CD4-positive, alpha-beta T cell treated with Interleukin-17A for 1 hour (primary cell): ENCODE measurements around the gene GABARAPL1.
A peak's percentile ranks its signal among the peaks of the same experiment; 100 is the strongest.
"Not testable (repeated sequence)": the region's sequence is repeated elsewhere in the genome, so short reads cannot be mapped to it uniquely, and the experiment has no call there.

Experiments
- DNase-seq: peaks from one replicate; pipeline ENCODE4 v3.0.0-alpha.2; 2020

The GABARAPL1 gene

GRCh38 chr12:10212739-10213131, at the start of gene GABARAPL1:
Gene GABARAPL1, plus strand, starts transcription at chr12:10212877. Its CDS starts 253 bp downstream, at chr12:10213130.
- DNase-seq = peak; percentile 88

- DNase-seq = no peak
These were observed 49.6 kb upstream of the GABARAPL1 start for GRCh38 chr12:10163084-10163483.

GRCh38 chr12:10165421-10165820, 47.3 kb upstream of the GABARAPL1 start:
- DNase-seq = no peak

- peak; percentile 16 for DNase-seq
These were observed 45.1 kb upstream of the GABARAPL1 start for GRCh38 chr12:10167599-10167998.

GRCh38 chr12:10169104-10169503, 43.6 kb upstream of the GABARAPL1 start:
- DNase-seq = no peak

GRCh38 chr12:10170216-10170615, 42.5 kb upstream of the GABARAPL1 start:
- no peak for DNase-seq

GRCh38 chr12:10171973-10172728, 40.5 kb upstream of the GABARAPL1 start, which contains the start of gene OLR1:
Gene OLR1, minus strand, starts transcription at chr12:10172132. Its CDS starts 55 bp downstream, at chr12:10172077.
- DNase-seq = no peak

GRCh38 chr12:10174986-10175614, 37.6 kb upstream of the GABARAPL1 start:
- DNase-seq = no peak

- DNase-seq = no peak
These were observed 36.6 kb upstream of the GABARAPL1 start for GRCh38 chr12:10175846-10176636.

- no peak for DNase-seq
These were observed 33.9 kb upstream of the GABARAPL1 start, which contains the start of gene TMEM52B for GRCh38 chr12:10178821-10179220. Gene TMEM52B, plus strand, starts transcription at chr12:10179032. Its CDS starts 543 bp downstream, at chr12:10179575.

GRCh38 chr12:10179776-10180181, 32.9 kb upstream of the GABARAPL1 start:
- no peak for DNase-seq

GRCh38 chr12:10182354-10183049, 30.2 kb upstream of the GABARAPL1 start:
- DNase-seq = no peak

GRCh38 chr12:10184261-10184843, 28.3 kb upstream of the GABARAPL1 start:
- DNase-seq = no peak

GRCh38 chr12:10186299-10186698, 26.4 kb upstream of the GABARAPL1 start:
- peak; percentile 21 for DNase-seq

GRCh38 chr12:10186958-10187357, 25.7 kb upstream of the GABARAPL1 start:
- not testable (repeated sequence) for DNase-seq

- DNase-seq = no peak
These were observed 23.0 kb upstream of the GABARAPL1 start for GRCh38 chr12:10189653-10190052.

- peak; percentile 70 for DNase-seq
These were observed 21.9 kb upstream of the GABARAPL1 start for GRCh38 chr12:10190558-10191388.

GRCh38 chr12:10191865-10192264, 20.8 kb upstream of the GABARAPL1 start:
- no peak for DNase-seq

- DNase-seq = no peak
These were observed 18.5 kb upstream of the GABARAPL1 start for GRCh38 chr12:10194160-10194670.

GRCh38 chr12:10196210-10196609, 16.5 kb upstream of the GABARAPL1 start:
- no peak for DNase-seq

- no peak for DNase-seq
These were observed 14.8 kb upstream of the GABARAPL1 start for GRCh38 chr12:10197879-10198278.
